GM15510 (cell line): Measurements from ENCODE around the gene ZNF532.

Source experiments
- POLR2A ChIP-seq: IDR thresholded peaks from 3 replicates; pipeline ENCODE4 v1.6.1; 2011; ENCODE audit warnings: borderline replicate concordance; ENCODE audit not compliant: insufficient read length; ENCODE audit errors: extremely low read depth

ZNF532 gene

GRCh38 chr18:58862851-58863538 is 1.7 kb upstream of the ZNF532 start:
- no peak for TF ChIP-seq POLR2A

GRCh38 chr18:58863539-58864145 is 1.0 kb upstream of the ZNF532 start:
- TF ChIP-seq POLR2A = no peak

DNA sequence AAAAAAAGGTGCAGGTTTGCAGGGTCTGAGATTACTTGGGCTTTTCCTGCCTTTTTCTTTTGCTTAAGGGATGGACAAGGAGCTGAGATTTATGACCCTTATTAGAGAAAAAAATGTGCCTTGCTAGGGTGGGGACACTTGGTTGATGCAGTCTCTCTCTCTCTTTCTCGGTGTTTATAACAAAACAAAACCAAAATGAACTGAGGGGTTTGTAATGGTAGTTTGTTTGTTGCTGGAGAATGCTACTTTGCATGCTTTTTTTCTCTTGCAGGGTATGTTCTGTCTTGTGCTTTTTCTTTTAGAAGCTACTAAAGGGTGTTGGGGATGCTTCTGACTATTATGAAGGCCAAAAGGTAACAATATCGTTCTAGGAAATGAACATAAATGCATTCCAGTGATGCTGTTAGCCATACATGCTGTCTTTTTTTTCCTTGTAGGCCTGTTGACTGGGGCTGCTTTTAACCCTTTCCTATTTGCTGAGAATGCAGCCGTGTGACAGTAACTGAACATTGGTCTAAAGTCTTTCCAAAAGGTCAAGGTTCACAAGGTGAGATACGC is 435 bp downstream of the ZNF532 start:
- TF ChIP-seq POLR2A = no peak

- no peak for TF ChIP-seq POLR2A
These were observed 1.0 kb downstream of the ZNF532 start for GRCh38 chr18:58865701-58866065.

DNA sequence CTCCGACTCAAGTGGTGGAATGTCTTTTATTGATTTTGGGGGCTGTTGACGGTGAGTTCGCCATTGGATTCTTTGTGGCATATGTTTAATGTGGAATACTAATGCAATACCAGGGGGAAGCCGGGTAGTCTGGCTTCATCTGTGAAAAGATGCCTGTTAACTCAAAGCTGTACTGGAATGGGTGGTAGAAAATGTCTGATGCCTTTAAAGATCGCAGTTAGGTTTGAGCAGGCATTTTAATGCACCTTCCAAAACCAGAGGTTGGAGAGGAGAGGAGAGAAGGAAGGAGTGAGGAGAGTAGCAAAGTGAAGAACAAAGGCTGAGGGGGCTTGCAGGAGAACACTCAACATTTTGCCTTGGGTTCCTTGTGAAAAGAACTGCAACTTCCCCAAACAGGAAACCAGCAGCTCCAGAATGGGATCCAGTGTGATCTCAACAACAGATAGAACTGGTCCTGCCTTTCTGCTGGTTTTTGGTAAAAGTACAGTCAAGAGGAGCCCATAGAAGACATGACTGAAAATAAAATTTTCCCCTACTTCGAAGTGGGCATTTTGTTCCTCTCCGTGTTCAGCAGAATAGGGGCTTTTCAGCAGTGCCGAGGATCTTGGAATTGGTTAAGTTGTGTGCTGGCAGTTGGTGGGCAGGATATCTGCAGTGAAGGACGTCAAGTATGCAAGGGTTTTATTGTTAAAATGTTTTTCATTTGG is 1.5 kb downstream of the ZNF532 start:
- TF ChIP-seq POLR2A = no peak

- TF ChIP-seq POLR2A = no peak
These were observed 2.1 kb downstream of the ZNF532 start for GRCh38 chr18:58866773-58867150.

DNA sequence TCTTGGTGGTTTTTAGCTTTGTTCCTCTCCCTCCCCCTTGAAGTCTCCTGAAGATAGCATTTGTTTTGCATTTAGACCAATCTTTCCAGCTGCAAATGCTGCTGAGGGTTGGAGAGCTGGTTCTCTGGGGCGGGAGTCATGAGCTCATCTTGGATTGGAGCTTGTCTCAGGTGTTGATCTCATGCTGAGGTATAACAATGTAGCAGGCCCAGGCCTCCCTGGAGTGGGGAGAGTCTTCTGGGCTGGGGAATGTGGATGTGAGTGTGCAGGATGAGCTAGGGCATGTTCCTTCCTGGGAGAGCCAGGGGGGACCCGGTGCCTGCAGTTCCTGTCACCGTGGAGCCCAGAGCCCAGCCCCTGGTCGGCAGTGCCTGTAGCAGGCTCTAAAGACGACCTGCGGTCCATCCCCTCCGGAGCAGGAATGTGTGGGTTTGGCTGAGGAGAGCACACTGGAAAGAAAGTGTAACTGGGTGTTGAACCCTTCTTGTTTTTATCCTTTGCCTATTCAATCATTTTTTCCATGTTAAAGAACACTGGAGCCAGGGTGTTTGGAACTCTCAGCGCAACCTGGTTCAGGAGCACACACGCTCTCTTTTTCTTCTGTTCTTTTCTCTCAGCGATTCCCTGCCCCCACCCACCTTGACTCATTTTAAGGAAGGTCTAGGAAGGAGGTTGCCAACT is 2.7 kb downstream of the ZNF532 start:
- no peak for TF ChIP-seq POLR2A

- no peak for TF ChIP-seq POLR2A
These were observed 3.8 kb downstream of the ZNF532 start for GRCh38 chr18:58868440-58868839.

GRCh38 chr18:58870130-58870529 is 5.5 kb downstream of the ZNF532 start:
- TF ChIP-seq POLR2A = no peak

DNA sequence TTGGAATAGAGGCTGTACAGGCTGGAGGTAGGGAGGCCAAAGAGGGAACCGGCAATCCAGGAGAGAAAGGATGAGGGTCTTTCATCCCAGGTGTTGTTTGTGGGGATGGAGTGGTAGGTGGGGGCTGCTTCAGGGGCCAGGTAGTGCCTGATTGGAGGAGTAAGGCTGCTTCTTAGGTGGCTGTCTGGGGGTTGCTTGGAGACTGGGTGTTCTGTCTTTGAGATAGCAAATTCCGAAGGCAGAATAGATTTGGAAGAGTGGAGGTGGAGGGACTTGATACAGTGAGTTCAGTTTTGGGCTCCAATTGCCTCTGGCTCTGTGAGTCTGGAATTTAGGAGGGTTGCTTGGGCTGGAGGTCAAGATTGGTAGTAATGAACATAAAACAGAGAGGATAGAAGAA is 5.9 kb downstream of the ZNF532 start:
- TF ChIP-seq POLR2A = no peak

DNA sequence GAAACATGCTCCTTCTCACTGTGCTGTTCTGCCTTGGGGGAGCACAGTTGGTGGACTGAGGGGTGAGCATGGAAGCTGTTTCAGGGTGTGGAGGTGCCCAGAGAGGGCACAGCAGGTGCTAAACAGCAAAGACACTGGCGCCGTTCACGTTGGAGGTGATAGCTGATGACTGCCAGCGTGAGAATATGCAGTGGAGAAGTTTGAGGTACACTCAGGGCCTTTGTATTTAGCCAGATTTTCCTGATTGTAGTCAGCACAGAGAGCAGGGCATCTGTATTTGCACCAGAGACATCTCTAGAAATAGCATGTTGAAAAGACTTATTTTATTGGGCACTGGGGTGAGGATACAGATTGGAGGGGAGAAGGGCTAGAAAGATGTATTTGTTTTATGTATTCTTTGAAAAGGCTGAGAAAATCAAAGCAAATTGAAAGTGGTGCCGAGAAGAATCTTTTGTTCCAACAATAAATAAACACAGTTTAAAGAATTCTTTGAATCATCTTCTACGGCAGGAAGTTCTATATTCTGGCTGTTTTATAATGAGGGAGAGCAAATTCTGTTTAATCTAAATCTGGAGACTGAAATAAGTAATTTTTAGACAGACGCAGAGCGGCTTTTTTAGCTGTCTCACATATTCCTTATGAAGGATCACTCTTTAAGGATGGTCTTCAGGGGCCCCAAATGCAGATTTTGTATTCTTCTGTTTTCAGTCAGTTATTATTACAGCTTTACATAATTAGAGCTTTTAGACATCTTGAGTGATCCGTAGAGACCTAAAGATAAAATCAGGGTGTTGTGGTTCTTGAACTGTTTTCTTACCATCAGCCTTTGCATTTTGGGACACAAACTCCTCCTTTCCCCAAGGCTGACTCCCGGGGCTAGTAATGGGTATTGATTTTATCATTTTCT is 7.1 kb downstream of the ZNF532 start:
- TF ChIP-seq POLR2A = no peak

- no peak for TF ChIP-seq POLR2A
These were observed 14.0 kb downstream of the ZNF532 start for GRCh38 chr18:58878640-58879039.

DNA sequence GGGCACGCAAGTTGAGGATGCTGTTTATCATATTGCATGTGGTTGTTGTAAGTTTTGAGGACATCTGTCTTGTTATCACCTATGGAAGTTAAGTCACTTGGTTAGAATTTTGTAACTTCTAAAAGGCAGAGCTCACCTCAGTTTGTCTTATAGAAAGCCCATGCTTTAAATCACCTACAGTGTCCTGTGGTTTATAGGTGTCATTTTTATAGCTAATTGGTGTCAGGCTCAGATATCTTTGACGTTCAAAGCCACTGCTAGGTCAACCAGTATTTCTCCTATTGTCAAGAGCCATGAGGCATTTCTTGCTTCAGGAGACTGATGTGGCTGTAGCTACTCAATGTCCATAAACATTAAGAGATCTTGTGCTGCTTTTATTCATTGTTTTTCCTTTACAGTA is 16.8 kb downstream of the ZNF532 start:
- no peak for TF ChIP-seq POLR2A

DNA sequence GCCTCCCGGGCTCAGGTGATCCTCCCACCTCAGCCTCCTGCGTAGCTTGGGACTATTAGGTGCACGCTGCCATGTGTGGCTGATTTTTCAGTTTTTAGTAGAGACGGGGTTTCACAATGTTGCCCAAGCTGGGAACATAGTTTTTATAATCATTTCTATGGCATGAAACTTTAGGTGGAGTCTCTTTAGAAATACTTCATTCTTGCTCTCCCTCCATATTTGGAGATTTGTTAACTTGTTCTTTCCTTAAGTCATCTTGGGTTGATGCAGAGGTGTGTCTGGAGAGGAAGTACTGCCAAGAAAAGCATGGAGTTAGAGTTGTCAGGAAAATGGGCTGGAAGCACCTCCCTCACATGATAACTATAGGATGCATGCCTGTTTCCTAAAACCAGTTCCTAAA is 17.4 kb downstream of the ZNF532 start:
- no peak for TF ChIP-seq POLR2A
